HPDE6-E6E7 (cell line): ENCODE data around the gene MXRA7.
"Not testable (repeated sequence)": the region's sequence is repeated elsewhere in the genome, so short reads cannot be mapped to it uniquely, and the experiment has no call there.

Experiments used
- DNase-seq: peaks from one replicate; pipeline ENCODE4 v3.0.0; 2011; ENCODE audit warnings: missing footprints; ENCODE audit errors: extremely low spot score

The MXRA7 gene

DNA sequence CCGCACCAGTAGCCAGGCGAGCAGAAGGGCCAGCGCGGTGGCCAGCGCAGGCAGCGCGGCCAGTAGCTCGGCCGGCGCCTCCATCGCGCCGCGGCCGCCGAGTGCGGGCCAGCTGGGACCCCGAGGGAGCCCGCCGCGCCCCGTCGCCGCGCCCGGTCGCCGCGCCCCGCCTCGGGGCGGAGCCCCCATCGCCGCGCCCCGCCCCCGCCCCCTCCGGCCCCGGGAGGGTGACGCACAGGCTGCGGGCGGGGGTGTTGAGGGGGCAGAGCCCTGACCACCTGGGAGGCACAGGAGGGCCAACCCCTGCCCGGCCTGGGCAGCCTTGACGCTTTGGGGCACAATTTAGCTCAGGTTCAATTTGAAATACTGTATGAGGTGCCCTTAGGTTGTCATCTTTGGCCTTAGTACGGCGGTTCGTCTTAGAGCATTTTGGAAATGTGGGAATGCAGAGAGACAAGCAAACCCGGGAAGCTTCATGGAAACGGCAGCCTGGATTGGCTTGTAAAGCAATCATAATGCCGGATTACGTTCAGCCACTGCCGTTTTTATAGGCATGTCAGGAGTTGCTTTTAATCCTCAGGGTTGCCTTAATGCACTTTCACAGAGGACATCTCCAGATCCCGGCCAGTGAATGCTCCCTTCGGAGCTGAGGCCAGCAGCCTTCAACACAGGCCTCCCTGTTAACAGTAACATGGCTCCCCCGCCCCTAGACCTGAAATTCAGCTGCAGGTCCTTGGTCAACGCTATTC lies at the start of gene MXRA7:
TSS of gene MXRA7 (minus strand) at position 103 of the 749 bp plus-strand sequence. CDS start at position 84, 19 bp downstream.
- DNase-seq = peak; percentile 75

DNA sequence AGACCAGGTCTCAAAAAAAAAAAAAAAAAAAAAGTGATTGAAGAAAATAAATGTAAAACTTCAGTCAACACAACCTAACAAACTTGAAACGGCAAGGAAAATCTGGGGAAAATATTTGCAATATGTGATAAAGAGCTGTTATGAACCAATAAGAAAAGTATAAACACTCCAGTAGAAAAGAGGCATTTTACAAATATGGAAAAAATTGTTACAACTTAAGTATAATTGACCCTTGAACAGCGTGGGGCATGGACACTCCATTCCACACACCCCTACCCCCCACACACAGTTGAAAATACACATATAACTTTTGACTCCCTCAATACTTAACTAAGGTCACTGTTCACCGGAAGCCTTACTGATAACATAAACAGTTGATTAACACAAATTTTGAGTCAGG lies 47.8 kb upstream of the MXRA7 start:
- DNase-seq = no peak

GRCh38 chr17:76757256-76757655 lies 46.5 kb upstream of the MXRA7 start:
- DNase-seq = no peak

DNA sequence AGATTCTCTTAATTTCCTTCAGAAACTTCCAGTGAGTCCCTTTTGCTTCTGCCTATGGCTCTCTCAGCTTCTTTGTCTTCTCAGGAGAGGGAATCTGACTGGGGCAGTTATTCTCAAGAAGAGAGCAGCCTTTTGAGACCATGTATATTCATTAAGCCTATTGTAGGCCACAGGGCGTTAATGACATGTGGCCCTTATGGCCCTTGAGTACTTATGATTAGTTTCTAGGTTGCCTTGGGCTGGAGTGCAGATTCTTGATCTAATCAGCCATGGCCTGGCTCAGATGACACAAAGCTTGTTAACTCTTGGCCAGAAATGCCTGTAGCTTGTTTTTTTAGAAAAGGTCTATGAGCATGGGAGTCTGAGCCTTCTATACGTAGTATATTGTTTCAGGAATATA lies 44.5 kb upstream of the MXRA7 start:
- no peak for DNase-seq

DNA sequence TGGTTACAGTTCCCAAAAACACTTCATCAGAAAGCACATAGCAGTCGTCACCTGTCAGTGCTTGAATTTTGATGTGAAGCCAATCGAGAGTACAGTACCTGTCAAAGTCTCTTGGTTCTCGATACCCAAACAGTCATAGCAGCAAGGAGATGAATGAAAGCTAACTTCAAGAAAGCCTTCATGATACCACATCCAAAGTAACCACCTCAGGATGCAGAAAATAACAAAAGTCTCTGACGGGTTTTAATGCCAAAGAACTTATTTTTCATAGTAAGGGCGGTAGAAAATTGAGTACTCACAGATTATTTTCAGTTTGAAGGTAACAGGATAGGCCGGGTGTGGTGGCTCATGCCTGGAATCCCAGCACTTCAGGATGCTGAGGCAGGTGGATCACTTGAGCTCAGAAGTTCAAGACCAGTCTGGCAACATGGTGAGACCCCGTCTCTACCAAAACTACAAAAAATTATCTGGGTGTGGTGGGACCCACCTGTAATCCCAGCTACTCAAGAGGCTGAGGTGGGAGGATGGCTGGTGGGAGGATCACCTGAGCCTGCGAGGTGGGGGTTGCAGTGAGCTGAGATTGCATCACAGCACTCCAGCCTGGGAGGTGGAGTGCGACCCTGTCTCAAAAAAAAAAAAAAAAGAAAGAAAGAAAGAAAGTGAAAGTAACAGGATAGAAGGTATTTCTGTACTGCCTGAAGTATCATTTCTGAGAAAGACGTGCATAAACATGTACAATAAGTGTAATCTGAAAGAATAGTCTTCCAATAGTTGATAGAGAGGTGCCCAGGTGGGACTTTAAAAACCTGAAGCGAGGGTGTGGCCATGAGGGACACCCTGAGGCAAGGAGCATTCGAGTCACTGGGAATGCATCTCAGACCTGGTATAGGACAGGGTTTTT lies 42.5 kb upstream of the MXRA7 start:
- no peak for DNase-seq

DNA sequence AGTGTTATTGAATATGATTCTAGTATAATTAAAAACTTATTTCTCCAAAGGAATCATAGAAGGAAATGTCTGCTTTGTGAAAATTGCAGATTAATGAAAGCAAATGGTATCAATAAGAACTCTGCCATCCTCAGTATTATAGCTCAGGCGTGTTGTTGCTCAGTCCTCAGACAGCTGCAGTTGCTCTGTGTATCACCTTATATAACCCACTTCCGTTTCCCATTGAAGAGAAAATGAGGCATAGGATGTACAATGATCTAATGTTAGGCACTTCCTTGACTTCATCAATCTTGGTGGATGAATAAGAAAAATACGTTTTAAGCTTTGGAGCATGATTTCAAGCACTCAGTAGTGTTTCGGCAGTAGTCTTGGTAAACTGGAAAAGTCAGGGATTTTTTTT lies 41.2 kb upstream of the MXRA7 start:
- no peak for DNase-seq

GRCh38 chr17:76751416-76751993 lies 40.7 kb upstream of the MXRA7 start:
- no peak for DNase-seq

- no peak for DNase-seq
Measured at GRCh38 chr17:76748657-76749056, 37.9 kb upstream of the MXRA7 start.

DNA sequence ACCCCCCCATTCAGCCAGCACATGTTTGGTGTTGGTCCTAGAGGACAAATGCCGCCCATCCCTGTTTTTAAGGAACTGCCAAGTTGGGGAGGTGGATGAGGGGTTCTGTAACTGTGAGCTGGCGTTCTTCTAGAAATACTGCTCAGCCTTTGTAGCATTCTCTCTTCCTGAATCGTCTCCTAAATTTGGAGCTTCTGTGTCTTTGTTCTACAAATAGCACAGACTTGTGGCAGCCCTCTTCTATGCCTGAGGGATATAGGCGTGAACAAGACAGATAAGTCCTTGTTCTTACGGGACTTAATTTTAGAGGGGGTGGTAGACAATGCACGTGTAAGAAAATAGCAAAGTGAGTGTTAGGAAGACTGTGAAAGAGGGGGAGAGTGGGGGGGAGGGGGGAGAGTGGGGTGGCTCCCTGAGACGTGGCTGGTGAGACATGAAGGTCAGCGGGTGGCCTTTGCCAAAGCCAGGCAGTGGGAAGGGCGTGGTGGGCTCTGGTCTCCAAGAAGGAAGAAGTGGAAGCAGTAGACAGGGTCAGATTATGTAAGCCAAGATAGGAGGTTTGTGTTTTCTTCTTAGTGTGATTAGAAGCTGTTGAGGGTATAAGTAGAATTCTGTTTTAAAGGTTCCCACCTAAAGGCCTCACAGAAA lies 37.1 kb upstream of the MXRA7 start:
- DNase-seq = no peak

GRCh38 chr17:76745785-76746184 lies 35.0 kb upstream of the MXRA7 start:
- DNase-seq = not testable (repeated sequence)

- DNase-seq = no peak
Measured at GRCh38 chr17:76744747-76745146, 34.0 kb upstream of the MXRA7 start.

GRCh38 chr17:76742958-76743357 lies 32.2 kb upstream of the MXRA7 start:
- DNase-seq = no peak

GRCh38 chr17:76740329-76741118 lies 29.8 kb upstream of the MXRA7 start:
- DNase-seq = no peak

- not testable (repeated sequence) for DNase-seq
Measured at GRCh38 chr17:76739568-76740115, 28.9 kb upstream of the MXRA7 start.

DNA sequence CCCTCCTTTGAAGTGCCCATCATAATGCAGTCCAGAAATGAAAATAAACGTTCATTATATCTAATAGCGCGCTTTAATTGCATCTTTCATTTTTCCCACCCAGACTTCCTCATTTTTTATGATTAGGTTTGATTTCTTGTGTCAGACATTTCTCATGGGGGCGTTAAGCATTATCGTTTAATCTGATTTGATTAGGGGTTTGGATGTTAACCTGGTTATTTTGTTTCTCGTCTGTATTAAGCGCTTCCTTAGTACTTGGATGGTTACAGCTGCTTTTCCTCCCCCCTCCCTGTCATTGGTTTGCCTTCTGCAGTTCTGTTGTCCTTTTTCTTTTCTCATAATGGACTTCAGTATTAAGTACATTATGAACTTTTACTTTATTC lies 27.7 kb upstream of the MXRA7 start:
- DNase-seq = no peak

GRCh38 chr17:76737676-76738467 lies 27.1 kb upstream of the MXRA7 start, which contains the start of gene MFSD11:
Gene MFSD11, plus strand, starts transcription at chr17:76738119. Its CDS starts 234 bp downstream, at chr17:76738353.
- peak; percentile 99 for DNase-seq

GRCh38 chr17:76737082-76737675 lies 26.4 kb upstream of the MXRA7 start, which contains the start of gene SRSF2:
Gene SRSF2, minus strand, starts transcription at chr17:76737331. Its CDS starts 171 bp downstream, at chr17:76737160.
- peak; percentile 94 for DNase-seq

DNA sequence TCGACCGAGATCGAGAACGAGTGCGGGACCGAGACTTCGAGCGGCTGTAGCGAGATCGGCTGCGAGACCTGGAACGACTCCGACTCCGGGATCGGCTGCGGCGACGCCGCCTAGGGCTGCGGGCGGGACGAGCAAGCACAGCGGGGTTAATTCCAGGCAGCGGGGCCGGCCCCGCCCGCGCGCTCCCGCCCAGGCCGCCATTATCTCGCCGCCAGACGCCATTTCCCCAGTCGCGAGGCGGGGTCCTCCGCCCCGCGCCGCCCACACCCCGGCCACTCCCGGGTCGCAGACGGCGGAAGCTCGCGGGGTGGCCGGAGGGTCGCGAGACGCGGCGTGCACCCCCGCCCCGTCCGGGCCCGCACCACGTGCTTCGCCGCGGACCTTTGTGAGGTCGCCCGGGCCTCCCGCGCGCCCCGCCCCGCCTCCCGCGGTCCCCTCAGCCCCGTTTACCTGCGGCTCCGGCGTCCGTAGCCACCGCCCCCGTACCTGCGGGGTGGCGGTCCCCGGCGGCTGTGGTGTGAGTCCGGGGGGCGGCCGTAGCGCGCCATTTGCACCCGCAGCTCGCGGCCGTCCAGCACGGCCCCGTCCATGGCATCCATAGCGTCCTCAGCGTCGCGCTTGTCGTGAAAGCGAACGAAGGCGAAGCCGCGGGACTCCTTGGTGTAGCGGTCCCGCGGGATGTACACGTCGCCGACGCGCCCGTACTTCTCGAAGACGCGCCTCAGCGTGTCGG lies 25.8 kb upstream of the MXRA7 start:
- DNase-seq = no peak
